Measurements from ENCODE around the gene TCERG1L. TPM values are rescaled to one million over a fixed set of nuclear protein-coding genes. Genes with fewer than 3 reads are reported as not detected.

The TCERG1L gene
- polyA plus RNA-seq, 3 donors = not detected

DNA sequence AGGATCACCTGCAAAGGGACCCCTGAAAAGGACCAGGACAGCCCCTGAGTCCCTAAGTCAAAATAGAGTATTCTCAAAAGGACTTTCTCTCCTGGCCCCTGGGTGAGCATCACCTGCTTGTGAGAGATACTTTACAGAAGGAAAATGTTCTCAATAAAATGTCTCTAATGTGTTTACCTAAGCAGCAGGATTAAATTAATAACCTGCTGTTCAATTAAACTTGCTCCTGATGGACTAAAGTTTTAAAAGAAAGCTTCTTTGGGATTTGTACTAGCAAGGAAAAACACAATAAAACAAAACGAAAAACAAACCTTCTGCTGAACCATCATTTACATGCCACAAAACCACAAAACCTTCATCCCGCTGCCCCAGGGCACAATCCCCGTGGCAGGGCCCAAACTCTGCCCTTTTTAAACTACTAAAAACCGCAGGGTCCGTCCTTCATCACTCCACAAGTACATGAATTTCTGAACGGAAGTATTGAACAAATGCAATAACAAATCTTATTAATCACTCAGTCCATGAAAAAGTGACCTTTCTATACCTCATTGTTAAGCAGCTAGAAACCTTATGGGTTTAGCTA is 197.7 kb downstream of the TCERG1L start:
- intact Hi-C loops (cut with micrococcal nuclease) = no loop called here
- no peak overlapping the region for H3K4me2 ChIP-seq (replicated peaks; ENCODE audit: extremely low read depth, low read length, poor library complexity, severe bottlenecking)
- H3K36me3 ChIP-seq (replicated peaks in 1 of 2; ENCODE audit: control insufficient read depth in 1 of 2, insufficient read depth in 2 of 2, low read length in 2 of 2) = no peaks in the 10 kb centered on the region
- no peak overlapping the region for H2AFZ ChIP-seq (ENCODE audit: insufficient read depth, low read depth, low read length, poor library complexity, severe bottlenecking)
- peaks cover 2 to 25% (median 11%) of the 10 kb centered on the region in 7 donors for H3K9me3 Mint-ChIP-seq
- H3K36me3 Mint-ChIP-seq = no peaks in the 10 kb centered on the region
- TF ChIP-seq, protein P1, sequence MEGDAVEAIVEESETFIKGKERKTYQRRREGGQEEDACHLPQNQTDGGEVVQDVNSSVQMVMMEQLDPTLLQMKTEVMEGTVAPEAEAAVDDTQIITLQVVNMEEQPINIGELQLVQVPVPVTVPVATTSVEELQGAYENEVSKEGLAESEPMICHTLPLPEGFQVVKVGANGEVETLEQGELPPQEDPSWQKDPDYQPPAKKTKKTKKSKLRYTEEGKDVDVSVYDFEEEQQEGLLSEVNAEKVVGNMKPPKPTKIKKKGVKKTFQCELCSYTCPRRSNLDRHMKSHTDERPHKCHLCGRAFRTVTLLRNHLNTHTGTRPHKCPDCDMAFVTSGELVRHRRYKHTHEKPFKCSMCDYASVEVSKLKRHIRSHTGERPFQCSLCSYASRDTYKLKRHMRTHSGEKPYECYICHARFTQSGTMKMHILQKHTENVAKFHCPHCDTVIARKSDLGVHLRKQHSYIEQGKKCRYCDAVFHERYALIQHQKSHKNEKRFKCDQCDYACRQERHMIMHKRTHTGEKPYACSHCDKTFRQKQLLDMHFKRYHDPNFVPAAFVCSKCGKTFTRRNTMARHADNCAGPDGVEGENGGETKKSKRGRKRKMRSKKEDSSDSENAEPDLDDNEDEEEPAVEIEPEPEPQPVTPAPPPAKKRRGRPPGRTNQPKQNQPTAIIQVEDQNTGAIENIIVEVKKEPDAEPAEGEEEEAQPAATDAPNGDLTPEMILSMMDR (IDR thresholded peaks at IDR 0.05) = no peak
- H3K4me1 Mint-ChIP-seq = no peaks in the 10 kb centered on the region
- no peaks in the 10 kb centered on the region for H3K4me1 ChIP-seq (ENCODE audit: control insufficient read depth in 1 of 2, insufficient read depth in 2 of 2, low read length in 2 of 2)
- no peaks in the 10 kb centered on the region for H3K79me2 ChIP-seq (ENCODE audit: insufficient read depth, low read length)
- H3K4me3 ChIP-seq (replicated peaks in 1 of 3; ENCODE audit: low read depth in 2 of 3, low read length in 3 of 3) = no peak overlapping the region
- H3K27ac Mint-ChIP-seq = no peak overlapping the region
- H3K9ac ChIP-seq (ENCODE audit: insufficient read depth, low read length, poor library complexity, severe bottlenecking) = no peak overlapping the region
- H3K4me3 Mint-ChIP-seq = no peak overlapping the region
- H3K27ac ChIP-seq (ENCODE audit: low read depth in 1 of 2, low read length in 2 of 2) = no peak overlapping the region
- no peak for DNase-seq
- H4K20me1 ChIP-seq (ENCODE audit: insufficient read depth, low read length) = no peaks in the 10 kb centered on the region
- peaks cover 0 to 15% of the 10 kb centered on the region in 2 donors for H3K9me3 ChIP-seq (replicated peaks in 1 of 2; ENCODE audit: control insufficient read depth in 1 of 2, insufficient read depth in 1 of 2, low read length in 2 of 2)
- 64% methylated on average over 6 of the region's 6 CpGs for WGBS (ENCODE audit: insufficient coverage)
- peaks cover 3 to 4% (median 4%) of the 10 kb centered on the region in 3 donors for H3K27me3 Mint-ChIP-seq (ENCODE audit: low read depth in 3 of 3)
- H3K27me3 ChIP-seq (ENCODE audit: control insufficient read depth in 2 of 2, insufficient read depth in 2 of 2, low read length in 2 of 2) = no peaks in the 10 kb centered on the region

DNA sequence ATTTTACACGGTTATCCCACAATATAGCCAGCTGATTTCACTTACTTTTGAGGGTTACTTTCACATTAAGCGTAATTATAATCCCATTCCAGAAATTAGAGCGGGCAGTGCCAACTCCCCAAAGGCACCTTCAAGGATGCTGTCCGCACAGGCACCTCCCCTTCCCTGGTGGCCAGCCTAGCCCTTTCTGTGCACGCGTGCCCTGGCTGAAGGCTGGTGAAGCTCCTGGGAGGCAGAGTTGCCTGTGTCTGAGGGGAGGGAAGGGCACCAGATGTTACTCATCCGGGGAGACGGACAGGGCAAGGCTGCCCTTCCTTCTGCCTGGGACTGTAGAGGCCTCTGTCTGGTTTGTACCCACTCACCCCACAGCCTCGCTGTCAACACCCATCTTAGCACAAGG is 198.4 kb downstream of the TCERG1L start:
- H3K9me3 Mint-ChIP-seq = peaks cover 2 to 32% (median 14%) of the 10 kb centered on the region in 7 donors
- no peaks in the 10 kb centered on the region for H3K36me3 Mint-ChIP-seq
- no peaks in the 10 kb centered on the region for H3K27me3 ChIP-seq (ENCODE audit: control insufficient read depth in 2 of 2, insufficient read depth in 2 of 2, low read length in 2 of 2)
- no peak overlapping the region for H3K27ac ChIP-seq (ENCODE audit: low read depth in 1 of 2, low read length in 2 of 2)
- no peak overlapping the region for H3K27ac Mint-ChIP-seq
- DNase-seq = no peak
- TF ChIP-seq, protein P1 (IDR thresholded peaks at IDR 0.05) = no peak
- H2AFZ ChIP-seq (ENCODE audit: insufficient read depth, low read depth, low read length, poor library complexity, severe bottlenecking) = no peak overlapping the region
- H4K20me1 ChIP-seq (ENCODE audit: insufficient read depth, low read length) = no peaks in the 10 kb centered on the region
- no peaks in the 10 kb centered on the region for H3K36me3 ChIP-seq (replicated peaks in 1 of 2; ENCODE audit: control insufficient read depth in 1 of 2, insufficient read depth in 2 of 2, low read length in 2 of 2)
- H3K4me3 Mint-ChIP-seq = no peak overlapping the region
- peaks cover 0 to 21% of the 10 kb centered on the region in 2 donors for H3K9me3 ChIP-seq (replicated peaks in 1 of 2; ENCODE audit: control insufficient read depth in 1 of 2, insufficient read depth in 1 of 2, low read length in 2 of 2)
- intact Hi-C loops (cut with micrococcal nuclease) = no loop called here
- H3K4me2 ChIP-seq (replicated peaks; ENCODE audit: extremely low read depth, low read length, poor library complexity, severe bottlenecking) = no peak overlapping the region
- no peak overlapping the region for H3K4me3 ChIP-seq (replicated peaks in 1 of 3; ENCODE audit: low read depth in 2 of 3, low read length in 3 of 3)
- no peaks in the 10 kb centered on the region for H3K79me2 ChIP-seq (ENCODE audit: insufficient read depth, low read length)
- WGBS (ENCODE audit: insufficient coverage) = 93% methylated on average over 3 of the region's 9 CpGs
- H3K4me1 ChIP-seq (ENCODE audit: control insufficient read depth in 1 of 2, insufficient read depth in 2 of 2, low read length in 2 of 2) = no peaks in the 10 kb centered on the region
- H3K9ac ChIP-seq (ENCODE audit: insufficient read depth, low read length, poor library complexity, severe bottlenecking) = no peak overlapping the region
- no peaks in the 10 kb centered on the region for H3K4me1 Mint-ChIP-seq
- peaks cover 3 to 4% (median 4%) of the 10 kb centered on the region in 3 donors for H3K27me3 Mint-ChIP-seq (ENCODE audit: low read depth in 3 of 3)
